Activated T-cell treated with anti-CD3 and anti-CD28 coated beads for 1 hour (primary cell): ENCODE measurements around the gene ACSS1.
"Not testable (repeated sequence)": the region's sequence is repeated elsewhere in the genome, so short reads cannot be mapped to it uniquely, and the experiment has no call there.

Experiments used
- DNase-seq: peaks from one replicate; pipeline ENCODE4 v3.0.0-alpha.2; 2020; ENCODE audit warnings: low read depth

ACSS1 gene

DNA sequence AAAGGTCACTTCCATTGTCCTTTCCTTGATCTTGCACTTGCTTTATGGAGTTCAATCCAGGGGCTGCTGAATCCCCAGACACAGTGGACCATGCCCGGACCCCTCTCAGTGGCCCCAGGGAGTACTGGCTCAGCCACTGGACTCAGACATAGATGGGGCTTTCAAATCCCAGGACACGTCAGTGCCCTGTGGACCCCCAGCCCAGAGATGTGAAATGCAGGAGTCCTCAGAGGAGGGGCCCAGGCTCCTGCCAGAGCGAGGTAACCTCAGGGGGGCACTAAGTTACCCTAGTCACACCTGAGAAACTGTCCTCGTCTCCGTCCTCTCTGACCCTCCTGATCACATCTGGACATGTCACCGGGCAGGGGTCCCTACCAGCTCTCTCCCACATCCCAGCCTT is 46.7 kb downstream of the ACSS1 start:
- no peak for DNase-seq

DNA sequence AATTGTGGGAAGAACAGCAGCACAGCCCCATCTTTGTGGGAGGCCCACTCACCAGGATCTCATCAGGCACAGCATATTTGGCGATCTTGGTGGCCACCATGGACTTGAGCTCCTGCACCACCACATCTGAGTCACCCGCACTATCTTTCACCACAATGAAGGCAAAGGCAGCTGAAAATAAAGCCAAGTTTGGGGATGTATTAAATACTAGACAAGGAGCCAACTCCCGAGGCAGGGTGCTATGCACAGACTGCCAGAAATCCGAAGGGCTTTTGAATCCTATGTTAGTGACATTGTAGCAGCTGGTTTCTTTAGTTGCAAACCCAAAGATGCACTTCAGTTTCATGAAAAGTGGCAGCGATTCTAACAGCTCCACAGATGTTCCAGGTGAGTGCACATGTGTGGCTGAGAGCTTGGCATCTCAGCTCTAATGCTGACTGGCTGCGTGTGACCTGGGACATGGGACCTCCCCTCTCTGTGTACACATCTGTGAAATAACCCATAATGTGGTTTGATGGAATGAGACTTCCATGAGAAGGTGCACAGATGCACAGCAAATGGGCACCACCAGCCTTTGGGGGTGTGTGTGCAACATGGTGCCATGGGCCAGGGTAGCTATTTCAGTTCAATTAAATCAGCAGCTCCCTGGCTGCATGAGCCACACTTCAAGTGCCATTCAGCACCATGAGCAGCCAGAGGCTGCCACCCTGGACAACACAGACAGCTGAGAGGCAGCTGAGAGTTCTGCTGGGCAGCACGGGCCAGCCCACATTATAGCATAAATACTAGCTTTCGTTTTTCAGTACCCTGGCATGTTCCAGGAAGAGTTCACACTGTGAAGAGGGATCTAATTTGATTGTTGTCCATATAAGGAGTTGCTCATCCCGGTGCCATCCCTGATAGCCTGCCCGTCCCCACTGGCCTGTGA is 48.5 kb downstream of the ACSS1 start:
- DNase-seq = no peak

DNA sequence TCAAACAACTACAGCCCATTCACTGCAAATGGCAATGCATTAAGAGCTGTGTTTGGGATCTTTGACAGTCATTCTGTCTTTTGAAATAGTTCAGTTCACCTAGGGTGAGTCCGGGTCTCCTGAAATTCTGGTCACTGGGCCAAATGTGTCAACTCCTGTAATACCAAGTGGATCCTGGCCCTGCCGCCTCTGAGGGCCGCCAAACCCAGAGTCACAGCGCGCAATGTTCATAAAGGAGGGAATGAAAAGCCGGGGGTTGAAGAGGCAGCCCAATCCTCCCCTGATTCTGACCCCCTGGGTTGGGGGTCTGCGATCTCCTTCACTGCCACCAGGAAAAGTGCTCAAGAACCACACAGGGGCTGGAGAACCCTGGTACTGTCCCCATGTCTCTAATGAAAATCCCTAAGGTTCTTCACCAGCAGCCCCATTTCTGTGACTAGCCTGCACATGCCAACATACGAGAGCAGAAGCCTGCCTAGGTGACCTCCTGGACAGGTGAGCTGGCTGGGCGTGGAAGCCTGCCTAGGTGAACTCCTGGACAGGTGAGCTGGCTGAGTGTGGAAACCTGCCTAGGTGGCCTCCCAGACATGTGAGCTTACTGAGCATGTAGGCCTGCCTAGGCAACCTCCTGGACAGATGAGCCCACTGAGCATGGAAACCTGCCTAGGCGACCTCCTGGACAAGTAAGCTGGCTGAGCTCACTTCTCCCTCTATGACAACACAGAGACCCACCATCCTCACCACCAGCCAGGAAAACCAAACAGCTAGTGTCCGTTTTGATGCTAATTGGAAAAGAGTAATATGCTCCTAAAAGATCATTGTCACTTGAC is 49.3 kb downstream of the ACSS1 start:
- DNase-seq = no peak

DNA sequence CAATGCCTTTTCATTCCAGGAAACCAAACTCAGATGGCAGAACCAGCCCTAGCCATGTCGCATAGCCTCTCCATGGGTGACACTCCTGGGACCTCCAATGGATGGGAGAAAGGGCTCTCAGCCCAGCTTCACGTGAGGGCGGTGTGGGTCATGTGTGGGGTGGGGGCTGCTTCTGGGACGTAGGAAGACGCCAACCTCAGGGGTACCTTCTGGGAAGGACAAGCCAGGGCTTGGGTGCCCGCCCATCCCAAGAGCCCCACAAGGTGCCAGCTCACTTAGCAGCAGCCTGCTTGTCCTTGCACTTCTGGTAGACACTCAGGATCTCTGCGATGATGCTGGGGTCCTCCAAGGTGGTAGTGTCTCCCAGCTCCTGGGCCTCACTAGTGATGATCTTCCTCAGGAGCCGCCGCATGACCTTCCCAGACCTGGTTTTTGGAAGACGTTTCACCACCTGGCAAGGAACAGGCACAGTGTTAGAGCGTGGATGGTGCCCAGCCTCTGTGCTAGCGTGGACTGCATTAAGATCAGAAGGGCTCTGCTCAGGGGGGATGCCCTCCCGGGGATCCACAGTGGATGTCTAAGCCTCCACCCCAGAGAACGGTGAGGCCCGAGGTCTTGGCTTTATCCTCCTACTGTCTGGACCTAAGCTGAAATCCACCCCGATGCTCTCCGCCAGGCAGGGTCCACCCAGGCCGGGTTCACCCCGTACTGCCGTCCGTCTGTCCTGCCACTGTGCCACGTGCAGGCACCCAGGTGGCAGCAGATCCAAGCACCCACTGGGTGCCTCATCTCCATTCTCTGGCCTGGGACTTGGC is 50.2 kb downstream of the ACSS1 start:
- DNase-seq = no peak

DNA sequence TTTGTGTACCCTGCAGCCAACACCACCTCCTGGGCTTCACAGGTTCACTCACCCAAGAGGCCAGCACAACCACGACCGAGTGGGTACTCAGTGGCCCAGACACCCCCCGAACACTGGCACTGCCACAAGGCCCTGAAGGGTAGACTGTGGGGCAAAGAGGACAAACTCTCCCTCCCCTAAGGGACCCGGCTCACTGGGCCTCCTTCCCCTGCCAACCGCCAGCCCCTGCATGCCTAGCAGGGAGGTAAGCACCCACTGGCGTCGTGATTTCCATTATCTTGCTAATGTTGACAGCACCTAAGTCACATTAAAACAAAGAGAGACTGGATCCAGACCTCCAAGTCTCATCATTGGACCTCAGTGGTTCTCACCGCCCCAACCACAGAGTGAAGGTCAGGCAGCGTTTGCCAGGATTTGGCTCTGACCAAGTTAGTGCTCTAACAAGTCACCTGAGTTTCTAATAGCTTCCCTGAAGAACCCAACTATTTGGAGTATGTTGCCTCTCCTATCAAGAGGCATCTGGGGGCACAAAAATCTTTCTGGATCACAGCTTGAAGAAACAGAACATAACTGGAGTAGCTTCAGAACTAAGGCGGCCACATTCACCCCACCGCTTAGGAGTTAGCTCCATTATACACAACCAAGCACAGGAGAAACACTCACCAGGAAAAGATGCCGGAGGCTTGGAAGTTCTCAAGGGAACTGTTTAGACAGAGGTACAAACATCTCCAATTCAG is 51.3 kb downstream of the ACSS1 start:
- DNase-seq = no peak

DNA sequence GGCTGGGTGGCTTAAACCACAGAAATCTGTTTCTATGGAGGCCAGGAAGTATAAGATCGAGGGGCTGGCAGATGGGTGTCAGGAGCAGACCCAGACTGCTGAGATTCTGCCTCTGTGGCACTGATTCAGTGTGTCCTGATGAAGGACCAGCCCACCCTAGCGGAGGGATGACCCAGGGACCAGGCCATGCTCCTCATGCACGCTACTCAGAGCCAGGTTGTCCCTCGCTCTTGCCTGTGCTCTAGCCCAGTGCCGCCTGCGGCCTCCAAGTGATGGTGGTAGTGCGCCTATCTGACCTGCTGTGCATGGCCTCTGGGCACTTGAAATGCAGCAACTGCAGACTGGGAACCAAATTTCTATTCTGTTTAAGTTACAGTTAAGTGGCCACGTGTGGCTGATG is 52.3 kb downstream of the ACSS1 start:
- no peak for DNase-seq

DNA sequence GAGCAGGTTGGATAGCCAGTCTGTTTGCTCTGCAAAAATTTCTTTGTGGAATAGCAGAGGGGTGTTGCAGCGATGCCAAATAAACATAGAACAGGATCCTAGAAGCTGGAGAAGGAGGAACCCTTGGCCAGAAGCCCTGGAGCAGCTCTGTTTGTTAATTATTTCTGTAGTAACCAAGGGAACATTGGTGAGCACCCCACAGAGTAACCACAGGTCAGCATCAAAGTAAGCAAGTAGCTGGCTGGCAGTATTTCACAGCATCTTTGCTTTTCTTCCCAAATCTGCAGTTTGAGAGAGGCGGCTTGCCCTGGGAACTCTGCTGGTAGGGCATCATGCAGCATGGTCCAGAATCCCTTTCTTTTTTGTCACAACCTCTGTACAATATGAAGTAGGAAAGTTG is 52.7 kb downstream of the ACSS1 start:
- no peak for DNase-seq

DNA sequence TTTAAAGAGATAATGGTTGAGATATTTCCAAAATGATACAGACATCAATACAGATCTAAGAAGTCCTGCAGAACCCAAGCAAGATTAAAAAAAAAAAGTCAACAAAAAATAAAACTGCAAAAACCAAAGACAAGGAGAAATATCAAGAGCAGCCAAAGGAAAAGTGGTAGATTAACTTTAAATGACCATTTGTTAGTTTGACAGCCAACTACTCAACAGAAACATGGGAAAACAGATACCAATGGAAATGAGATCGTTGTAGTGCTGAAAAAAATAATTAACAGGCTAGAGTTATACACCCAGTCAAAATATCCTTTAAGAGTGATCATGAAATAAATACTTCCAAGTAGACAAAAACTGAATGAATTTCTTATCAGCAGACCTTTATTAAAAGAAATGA is 54.9 kb downstream of the ACSS1 start:
- DNase-seq = no peak

DNA sequence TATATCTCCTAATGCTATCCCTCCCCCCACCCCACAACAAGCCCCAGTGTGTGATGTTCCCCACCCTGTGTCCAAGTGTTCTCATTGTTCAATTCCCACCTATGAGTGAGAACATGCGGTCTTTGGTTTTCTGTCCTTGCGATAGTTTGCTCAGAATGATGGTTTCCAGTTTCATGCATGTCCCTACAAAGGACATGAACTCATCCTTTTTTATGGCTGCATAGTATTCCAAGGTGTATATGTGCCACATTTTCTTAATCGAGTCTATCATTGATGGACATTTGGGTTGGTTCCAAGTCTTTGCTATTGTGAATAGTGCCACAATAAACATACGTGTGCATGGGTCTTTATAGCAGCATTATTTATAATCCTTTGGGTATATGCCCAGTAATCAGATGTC is 56.6 kb downstream of the ACSS1 start:
- not testable (repeated sequence) for DNase-seq

DNA sequence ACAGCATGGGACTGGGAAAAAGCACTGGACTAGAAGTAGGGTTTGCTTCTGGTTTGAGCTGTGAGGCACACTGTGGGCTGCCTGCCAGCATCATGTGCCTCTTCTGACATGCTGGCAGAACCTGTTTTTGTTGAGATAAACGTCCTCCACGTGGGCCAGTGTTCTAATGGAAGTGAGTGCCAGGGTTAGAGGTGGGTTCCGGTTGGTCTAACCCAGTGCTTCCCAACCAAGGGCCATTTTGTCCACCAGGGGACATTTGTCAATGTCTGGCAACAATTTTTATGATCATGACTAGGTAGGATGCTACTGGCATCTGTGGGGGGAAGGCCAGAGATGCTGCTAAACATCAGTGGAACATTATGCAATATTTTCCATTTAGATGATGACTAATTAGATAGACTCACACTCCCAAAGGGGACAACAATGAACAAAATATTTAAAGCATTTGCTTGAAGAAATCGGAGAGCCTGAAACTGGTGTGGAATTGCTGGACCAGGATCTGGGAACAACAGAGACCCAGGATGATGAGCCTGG is 57.6 kb downstream of the ACSS1 start:
- no peak for DNase-seq

DNA sequence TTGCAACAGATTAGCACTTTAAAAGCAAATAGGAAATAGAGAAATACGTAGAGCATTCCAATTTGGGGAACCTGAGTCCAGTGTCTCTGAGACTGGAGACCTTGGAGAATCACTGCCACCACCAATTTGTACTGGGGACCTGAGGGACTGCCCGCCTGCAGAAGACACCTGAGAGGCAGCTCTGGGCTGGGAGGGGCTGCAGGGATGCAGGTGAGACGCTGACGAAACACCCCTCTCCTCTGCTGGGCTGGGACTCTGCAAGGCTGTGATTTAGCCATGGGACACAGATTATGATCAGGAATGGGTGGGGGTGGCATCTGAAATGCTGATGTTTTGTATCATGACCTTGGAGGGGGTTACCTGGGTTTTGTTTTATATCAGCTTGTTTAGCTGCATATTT is 58.4 kb downstream of the ACSS1 start:
- DNase-seq = no peak

DNA sequence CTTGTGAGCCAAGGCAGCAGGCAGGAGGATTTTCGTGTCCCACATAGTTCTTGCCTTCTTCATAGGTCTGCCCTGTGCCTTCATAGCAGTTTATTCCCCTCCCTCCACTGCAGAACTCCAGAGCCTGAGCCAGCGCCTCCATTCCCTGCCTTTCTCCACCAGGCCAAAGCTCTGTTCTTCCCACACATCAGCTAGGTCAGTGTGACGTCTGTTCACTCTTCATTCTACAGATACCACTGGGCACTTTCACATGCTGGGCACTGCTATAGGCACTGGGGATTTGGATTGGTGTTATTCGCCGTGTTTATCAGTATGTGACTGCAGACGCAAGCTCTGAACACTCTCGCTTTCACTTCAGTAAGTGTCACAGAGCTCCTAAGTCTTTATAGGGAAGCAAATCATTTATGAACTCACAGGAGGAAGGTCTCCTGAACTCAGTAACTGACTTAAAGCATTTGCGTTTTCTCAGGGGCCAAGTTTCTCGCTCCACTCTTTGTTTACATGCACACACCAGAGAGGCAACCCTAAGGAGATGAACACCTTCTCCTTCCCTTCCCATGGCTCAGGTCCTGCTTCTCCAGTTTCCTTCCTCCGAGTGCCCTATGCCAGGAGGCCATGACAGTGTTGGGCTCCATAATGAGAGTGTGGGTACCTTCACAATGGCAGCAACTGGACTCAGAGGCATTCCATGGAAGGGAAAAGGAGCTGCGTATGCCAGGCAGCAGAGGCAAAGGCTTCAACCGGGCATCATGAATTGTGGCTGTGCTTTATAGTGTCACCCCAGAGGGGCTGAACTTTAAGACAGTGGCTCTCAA is 59.1 kb downstream of the ACSS1 start:
- no peak for DNase-seq

DNA sequence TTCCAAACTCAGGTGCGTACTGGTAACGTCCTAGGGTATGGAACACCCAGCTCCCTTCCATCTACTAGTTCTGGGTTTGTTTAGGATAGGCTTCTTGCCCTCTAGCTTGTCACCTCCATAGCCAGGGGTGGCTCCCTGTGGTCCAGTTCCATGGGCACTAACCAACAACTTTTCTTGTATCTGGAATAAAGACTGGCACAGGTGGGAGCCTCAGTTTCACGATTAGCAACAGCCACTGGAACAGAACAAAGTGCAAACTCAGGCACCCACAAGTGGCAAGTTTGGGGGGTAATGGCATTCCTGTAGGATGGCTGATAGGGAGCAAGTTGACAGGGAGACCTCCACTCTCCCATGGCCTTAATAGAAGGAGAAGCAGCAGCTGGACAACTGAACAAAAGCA is 59.8 kb downstream of the ACSS1 start:
- DNase-seq = no peak

DNA sequence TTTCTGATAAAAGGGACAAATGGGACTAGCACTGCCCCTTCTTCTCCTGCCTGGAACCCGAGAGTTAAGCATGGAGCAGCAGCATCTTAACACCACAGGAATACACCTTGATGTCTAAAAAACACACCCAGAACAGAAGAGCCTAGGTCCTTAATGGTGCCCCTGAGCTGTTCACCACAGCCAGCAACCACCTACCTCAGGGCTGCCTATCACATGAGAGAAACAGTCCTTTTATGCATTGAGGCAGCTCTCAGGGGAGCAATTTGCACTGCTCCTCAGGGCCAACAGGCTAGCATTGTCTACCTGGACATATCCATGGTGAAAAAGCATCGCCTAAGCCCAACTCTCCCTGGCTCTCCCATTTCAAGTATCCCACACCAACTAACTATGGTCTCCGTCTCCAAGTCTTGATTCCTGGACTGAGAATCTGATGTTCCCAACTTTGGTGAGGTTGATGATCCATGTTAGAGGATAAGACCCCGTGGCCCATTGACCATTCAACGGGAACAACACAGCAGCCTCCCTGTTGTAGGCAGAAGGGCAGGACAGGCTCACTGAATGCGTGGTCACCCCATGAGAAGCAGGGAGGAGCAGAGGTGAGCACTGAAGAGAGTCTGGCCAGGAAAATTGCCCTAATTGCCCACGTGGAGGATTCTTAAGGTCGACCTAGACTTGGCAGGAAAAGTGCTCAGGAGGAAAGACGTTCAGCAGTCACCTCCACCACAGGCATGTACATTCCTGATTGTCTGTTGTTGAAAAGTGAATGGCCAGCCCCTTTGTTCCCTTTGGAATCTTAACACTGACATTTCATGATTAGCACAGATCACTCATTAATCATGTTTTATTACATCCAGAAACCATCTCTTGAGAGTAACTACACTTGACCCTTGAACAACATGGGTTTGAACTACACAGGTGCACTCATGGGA is 61.2 kb downstream of the ACSS1 start:
- DNase-seq = no peak

DNA sequence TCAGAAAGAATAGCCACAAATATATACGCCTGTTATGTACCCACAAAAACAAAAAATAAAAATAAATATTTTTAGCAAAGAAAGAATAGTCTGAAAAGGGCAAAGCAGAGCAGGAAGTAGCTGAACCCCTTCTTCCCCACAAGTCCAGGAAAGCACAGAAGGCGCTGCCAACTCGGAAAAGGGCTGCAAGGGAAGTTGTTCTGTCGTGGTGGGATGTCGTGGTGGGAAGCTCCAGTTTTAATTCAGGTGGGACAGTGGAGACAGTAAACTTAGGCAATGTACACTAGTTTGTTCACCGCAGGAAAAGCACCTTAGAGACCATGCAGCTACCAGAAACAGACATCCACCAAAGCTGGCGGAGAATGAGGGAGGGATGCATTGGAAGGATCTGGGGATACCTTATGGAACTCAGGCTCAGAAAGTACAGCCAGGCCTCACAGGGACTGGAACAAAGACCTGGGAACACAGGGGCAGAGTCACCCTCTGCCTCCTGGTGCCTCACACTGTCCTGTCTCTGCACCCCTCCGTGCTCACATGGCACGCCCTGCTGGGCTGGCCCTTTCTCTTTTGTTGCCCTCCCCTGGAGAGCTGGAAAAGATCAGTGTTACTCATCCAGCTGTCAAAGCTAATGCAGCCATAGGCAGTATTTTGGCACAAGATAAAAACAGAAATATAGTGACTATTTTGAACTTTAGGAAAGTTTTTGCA is 62.0 kb downstream of the ACSS1 start:
- no peak for DNase-seq

DNA sequence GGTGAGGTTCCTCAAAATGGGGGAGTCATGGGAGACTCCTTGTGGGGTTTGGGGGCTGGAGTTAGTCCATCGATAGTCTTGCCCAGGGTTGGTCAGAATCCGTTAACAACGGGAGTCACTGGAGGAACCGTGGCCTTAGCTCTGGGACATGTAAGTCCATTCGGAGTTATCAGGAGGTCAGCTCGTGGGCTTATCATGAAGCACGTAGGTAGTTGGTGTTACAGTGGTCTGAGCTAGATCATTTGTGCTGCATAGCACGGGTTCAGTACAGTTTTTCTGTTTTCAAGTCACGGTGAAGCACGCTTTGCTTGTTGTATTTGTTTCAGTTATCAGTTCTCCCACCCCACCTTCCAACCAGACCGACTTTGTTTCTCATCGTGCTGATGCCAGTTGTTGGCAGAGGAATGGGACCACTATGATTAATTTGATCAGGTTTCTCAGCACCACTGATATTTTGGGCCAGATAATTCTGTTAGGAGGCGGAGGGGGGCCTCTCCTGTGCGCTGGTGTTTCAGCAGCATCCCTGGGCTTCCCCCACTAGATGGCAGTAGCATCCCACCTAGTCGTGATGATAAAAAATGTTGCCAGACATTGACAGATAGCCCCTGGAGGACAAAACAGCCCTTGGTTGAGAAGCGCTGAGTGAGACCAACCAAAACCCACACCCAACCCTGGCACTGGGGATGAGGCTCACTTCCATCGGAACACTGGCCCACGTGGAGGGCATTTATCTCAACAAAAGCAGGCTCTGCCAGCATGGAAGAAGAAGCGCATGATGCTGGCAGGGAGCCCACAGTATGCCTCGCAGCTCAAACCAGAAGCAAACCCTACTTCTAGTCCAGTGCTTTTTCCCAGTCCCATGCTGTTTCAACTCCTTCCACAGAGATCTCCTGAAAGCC is 63.2 kb downstream of the ACSS1 start:
- peak; percentile 77 for DNase-seq

DNA sequence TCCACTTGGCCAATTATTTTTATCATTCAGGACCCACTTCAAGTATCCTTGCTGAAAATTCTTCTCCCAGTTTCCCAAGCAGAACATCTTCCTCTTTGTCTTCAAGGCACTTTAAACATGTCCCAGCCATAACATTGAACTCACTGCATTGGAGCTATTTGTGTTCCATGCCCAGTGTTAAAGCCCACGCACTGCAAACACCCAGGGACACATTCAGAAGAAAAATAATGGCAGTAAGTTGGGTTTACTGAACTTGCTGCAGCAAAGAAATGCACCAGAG is 63.8 kb downstream of the ACSS1 start:
- no peak for DNase-seq
